CD4-positive, CD25-positive, alpha-beta regulatory T cell (primary cell): ENCODE data around the gene PAK2. TPM values are rescaled to one million over a fixed set of nuclear protein-coding genes. Genes with fewer than 3 reads are reported as not detected.
A peak's percentile ranks its signal among the peaks of the same experiment; 100 is the strongest.

Experiments used
- ATAC-seq, 2 donors: fragments of 150-1000 bp; cut with Tn5 transposase; one replicate each; pipeline ENCODE4 v1.10.0; 2021; ENCODE audit warnings: low read depth in 2 of 2, moderate number of reproducible peaks in 2 of 2, moderate library complexity in 1 of 2
- DNase-seq, 3 donors: peaks; one replicate each; pipeline versions ENCODE4 v3.0.0 to v3.0.0-alpha.2; 2012 to 2022; ENCODE audit warnings: mixed read lengths in 1 of 3
- H3K27ac ChIP-seq: one replicate; pipeline ENCODE4 v1.7.0; 2013; ENCODE audit warnings: mild to moderate bottlenecking, low read length; ENCODE audit not compliant: insufficient read depth, poor library complexity, severe bottlenecking
- H3K27me3 ChIP-seq: one replicate; pipeline ENCODE4 v1.7.0; 2013; ENCODE audit warnings: low read length; ENCODE audit not compliant: control insufficient read depth, insufficient read depth
- H3K36me3 ChIP-seq: one replicate; pipeline ENCODE4 v1.7.0; 2013; ENCODE audit warnings: mild to moderate bottlenecking, low read length, moderate library complexity; ENCODE audit not compliant: control insufficient read depth, insufficient read depth
- H3K4me1 ChIP-seq: 2 replicates; pipeline ENCODE4 v1.7.0; 2013; ENCODE audit warnings: mild to moderate bottlenecking, low read length; ENCODE audit not compliant: insufficient read depth, control insufficient read depth, poor library complexity, severe bottlenecking
- H3K4me3 ChIP-seq: one replicate; pipeline ENCODE4 v1.7.0; 2013; ENCODE audit warnings: low read depth, mild to moderate bottlenecking, low read length, moderate library complexity
- H3K9me3 ChIP-seq, 2 experiments: 1 replicate in 1 of 2; 2 replicates in 1 of 2; pipeline ENCODE4 v1.7.0; 2013; ENCODE audit warnings: low read length in 2 of 2, mild to moderate bottlenecking in 1 of 2, moderate library complexity in 1 of 2; ENCODE audit not compliant: control insufficient read depth in 2 of 2
- H3K27ac Mint-ChIP-seq, 3 donors: one replicate each; pipeline ENCODE4 v1.8.0; 2020 to 2022; ENCODE audit warnings: mild to moderate bottlenecking in 3 of 3, mixed read lengths in 3 of 3, moderate library complexity in 2 of 3
- H3K27me3 Mint-ChIP-seq: one replicate; pipeline ENCODE4 v1.8.0; 2022; ENCODE audit warnings: mild to moderate bottlenecking, mixed read lengths
- H3K36me3 Mint-ChIP-seq: one replicate; pipeline ENCODE4 v1.8.0; 2020; ENCODE audit warnings: mixed read lengths
- H3K4me1 Mint-ChIP-seq, 4 donors: one replicate each; pipeline ENCODE4 v1.8.0; 2020 to 2022; ENCODE audit warnings: mixed read lengths in 4 of 4, mild to moderate bottlenecking in 1 of 4
- H3K4me3 Mint-ChIP-seq, 4 donors: one replicate each; pipeline ENCODE4 v1.8.0; 2020 to 2022; ENCODE audit warnings: mild to moderate bottlenecking in 4 of 4, mixed read lengths in 4 of 4, moderate library complexity in 3 of 4
- H3K9me3 Mint-ChIP-seq, 7 donors: one replicate each; pipeline ENCODE4 v1.8.0; 2020 to 2022; ENCODE audit warnings: mixed read lengths in 7 of 7, mild to moderate bottlenecking in 3 of 7, moderate library complexity in 2 of 7
- polyA plus RNA-seq, 4 donors: library from polyadenylated mRNA; unstranded; fragments of 300-500 nt; fragmentation: Illumina TruSeq; gene quantifications; one replicate each; pipeline ENCODE4 v1.2.3, GENCODE V29; 2021
- total RNA-seq: library from RNA; stranded (reverse); gene quantifications from one replicate; pipeline ENCODE4 v1.2.3, GENCODE V29; 2022

Gene PAK2
- total and polyA plus RNA-seq, 5 donors from 2014 or later = 37.5 to 83.7 (median 44.1) TPM

- H3K4me1 Mint-ChIP-seq = peaks cover 58 to 93% (median 73%) of the 10 kb centered on the region in 4 donors
- H3K36me3 Mint-ChIP-seq = peaks cover 32% of the 10 kb centered on the region
- DNase-seq (no peak), ATAC-seq (no peak)
- H3K9me3 Mint-ChIP-seq = no peaks in the 10 kb centered on the region
- Histone ChIP-seq H3K36me3 (peaks cover 14% of the 10 kb centered on the region), H3K4me3 (peak overlapping the region; percentile 38), H3K4me1 (peaks cover 41% of the 10 kb centered on the region), H3K27ac (peak overlapping the region; percentile 36), H3K9me3 (no peaks in the 10 kb centered on the region), H3K27me3 (no peaks in the 10 kb centered on the region)
- no peaks in the 10 kb centered on the region for H3K27me3 Mint-ChIP-seq
- peak overlapping the region in 2 of 4 donors; percentile 22 to 56 for H3K4me3 Mint-ChIP-seq
- peak overlapping the region; percentile 41 to 77 (median 50) for H3K27ac Mint-ChIP-seq
These were observed 35.3 kb downstream of the PAK2 start for GRCh38 chr3:196774848-196775422.

- peaks cover 41% of the 10 kb centered on the region for H3K4me1 ChIP-seq
These were observed 36.3 kb downstream of the PAK2 start for GRCh38 chr3:196775938-196776337.

GRCh38 chr3:196777836-196778235, 38.2 kb downstream of the PAK2 start:
- Histone ChIP-seq H3K4me1 (peaks cover 29% of the 10 kb centered on the region), H3K27ac (no peak overlapping the region), H3K36me3 (peaks cover 30% of the 10 kb centered on the region), H3K4me3 (no peak overlapping the region), H3K27me3 (no peaks in the 10 kb centered on the region), H3K9me3 (no peaks in the 10 kb centered on the region)
- Mint-ChIP-seq H3K4me3 (peak overlapping the region; percentile 18 to 53 (median 32)), H3K27ac (peak overlapping the region in 2 of 3 donors; percentile 78 to 79), H3K4me1 (peaks cover 38 to 85% (median 57%) of the 10 kb centered on the region in 4 donors), H3K36me3 (peaks cover 34% of the 10 kb centered on the region), H3K27me3 (no peaks in the 10 kb centered on the region), H3K9me3 (peaks cover 0 to 2% (median 0%) of the 10 kb centered on the region in 7 donors)
- DNase-seq (no peak), ATAC-seq (no peak)

More at GRCh38 chr3:196775938-196776337, 36.3 kb downstream of the PAK2 start:
- H3K27me3 Mint-ChIP-seq = no peaks in the 10 kb centered on the region
- H3K27ac ChIP-seq = no peak overlapping the region
- peaks cover 19% of the 10 kb centered on the region for H3K36me3 ChIP-seq
- no peak overlapping the region for H3K4me3 ChIP-seq
- H3K9me3 ChIP-seq = no peaks in the 10 kb centered on the region
- H3K36me3 Mint-ChIP-seq = peaks cover 35% of the 10 kb centered on the region
- H3K27ac Mint-ChIP-seq = peak overlapping the region in 2 of 3 donors; percentile 10 to 20
- ATAC-seq (no peak), DNase-seq (no peak)
- H3K9me3 Mint-ChIP-seq = peaks cover 0 to 2% (median 0%) of the 10 kb centered on the region in 7 donors
- H3K4me3 Mint-ChIP-seq = no peak overlapping the region
- H3K27me3 ChIP-seq = no peaks in the 10 kb centered on the region
- H3K4me1 Mint-ChIP-seq = peaks cover 56 to 90% (median 73%) of the 10 kb centered on the region in 4 donors

- no peak for ATAC-seq
- H3K9me3 Mint-ChIP-seq = peaks cover 0 to 2% (median 0%) of the 10 kb centered on the region in 7 donors
- no peaks in the 10 kb centered on the region for H3K27me3 Mint-ChIP-seq
- Histone ChIP-seq H3K4me3 (no peak overlapping the region), H3K27ac (peak overlapping the region; percentile 29), H3K36me3 (peaks cover 40% of the 10 kb centered on the region), H3K27me3 (no peaks in the 10 kb centered on the region), H3K4me1 (peaks cover 26% of the 10 kb centered on the region), H3K9me3 (no peaks in the 10 kb centered on the region)
- peak overlapping the region in 2 of 4 donors; percentile 17 to 53 for H3K4me3 Mint-ChIP-seq
- H3K27ac Mint-ChIP-seq = peak overlapping the region; percentile 78 to 79 (median 78)
- H3K36me3 Mint-ChIP-seq = peaks cover 43% of the 10 kb centered on the region
- H3K4me1 Mint-ChIP-seq = peaks cover 38 to 82% (median 52%) of the 10 kb centered on the region in 4 donors
- DNase-seq = no peak
These were observed 39.1 kb downstream of the PAK2 start for GRCh38 chr3:196778755-196779154.

- H3K27ac ChIP-seq = no peak overlapping the region
- H3K4me1 ChIP-seq = peaks cover 4% of the 10 kb centered on the region
- no peaks in the 10 kb centered on the region for H3K9me3 ChIP-seq
- H3K36me3 Mint-ChIP-seq = peaks cover 58% of the 10 kb centered on the region
- no peaks in the 10 kb centered on the region for H3K27me3 ChIP-seq
- H3K27ac Mint-ChIP-seq = peak overlapping the region in 2 of 3 donors; percentile 11 to 21
- peaks cover 0 to 2% (median 0%) of the 10 kb centered on the region in 7 donors for H3K9me3 Mint-ChIP-seq
- H3K4me3 Mint-ChIP-seq = no peak overlapping the region
- DNase-seq = no peak
- no peak for ATAC-seq
- H3K4me3 ChIP-seq = no peak overlapping the region
- peaks cover 25 to 67% (median 37%) of the 10 kb centered on the region in 4 donors for H3K4me1 Mint-ChIP-seq
- H3K36me3 ChIP-seq = peaks cover 60% of the 10 kb centered on the region
- H3K27me3 Mint-ChIP-seq = no peaks in the 10 kb centered on the region
These were observed 42.9 kb downstream of the PAK2 start for GRCh38 chr3:196782511-196782910.

- H3K27ac Mint-ChIP-seq = peak overlapping the region in 2 of 3 donors; percentile 47 to 69
These were observed 48.9 kb downstream of the PAK2 start for GRCh38 chr3:196788528-196788927.

GRCh38 chr3:196789885-196790359, 50.3 kb downstream of the PAK2 start:
- no peak overlapping the region for H3K27ac ChIP-seq

More at GRCh38 chr3:196788528-196788927, 48.9 kb downstream of the PAK2 start:
- no peaks in the 10 kb centered on the region for H3K9me3 ChIP-seq
- H3K27me3 Mint-ChIP-seq = no peaks in the 10 kb centered on the region
- no peaks in the 10 kb centered on the region for H3K4me1 ChIP-seq
- H3K4me1 Mint-ChIP-seq = peaks cover 26 to 47% (median 36%) of the 10 kb centered on the region in 4 donors
- H3K4me3 Mint-ChIP-seq = peak overlapping the region in 1 of 4 donors; percentile 11
- H3K36me3 Mint-ChIP-seq = peaks cover 46% of the 10 kb centered on the region
- ATAC-seq (no peak), DNase-seq (no peak)
- H3K27ac ChIP-seq = no peak overlapping the region
- H3K4me3 ChIP-seq = no peak overlapping the region
- no peaks in the 10 kb centered on the region for H3K27me3 ChIP-seq
- no peaks in the 10 kb centered on the region for H3K9me3 Mint-ChIP-seq
- peaks cover 67% of the 10 kb centered on the region for H3K36me3 ChIP-seq

More at GRCh38 chr3:196789885-196790359, 50.3 kb downstream of the PAK2 start:
- no peaks in the 10 kb centered on the region for H3K9me3 Mint-ChIP-seq
- peaks cover 28 to 50% (median 37%) of the 10 kb centered on the region in 4 donors for H3K4me1 Mint-ChIP-seq
- no peaks in the 10 kb centered on the region for H3K9me3 ChIP-seq
- no peak for DNase-seq
- peaks cover 43% of the 10 kb centered on the region for H3K36me3 Mint-ChIP-seq
- no peaks in the 10 kb centered on the region for H3K4me1 ChIP-seq
- no peak overlapping the region for H3K4me3 ChIP-seq
- no peak overlapping the region for H3K4me3 Mint-ChIP-seq
- no peaks in the 10 kb centered on the region for H3K27me3 ChIP-seq
- no peak for ATAC-seq
- peaks cover 62% of the 10 kb centered on the region for H3K36me3 ChIP-seq
- no peaks in the 10 kb centered on the region for H3K27me3 Mint-ChIP-seq
- H3K27ac Mint-ChIP-seq = no peak overlapping the region
